ENCODE results near the gene RBL2. TPM values are rescaled to one million over a fixed set of nuclear protein-coding genes. Genes with fewer than 3 reads are reported as not detected.

Gene RBL2
- total and polyA plus RNA-seq, 2 of the 13 experiments (the other 11 are each of a cell fraction or from before 2014, with no cell fraction given): 41.2 to 60.9 TPM

DNA sequence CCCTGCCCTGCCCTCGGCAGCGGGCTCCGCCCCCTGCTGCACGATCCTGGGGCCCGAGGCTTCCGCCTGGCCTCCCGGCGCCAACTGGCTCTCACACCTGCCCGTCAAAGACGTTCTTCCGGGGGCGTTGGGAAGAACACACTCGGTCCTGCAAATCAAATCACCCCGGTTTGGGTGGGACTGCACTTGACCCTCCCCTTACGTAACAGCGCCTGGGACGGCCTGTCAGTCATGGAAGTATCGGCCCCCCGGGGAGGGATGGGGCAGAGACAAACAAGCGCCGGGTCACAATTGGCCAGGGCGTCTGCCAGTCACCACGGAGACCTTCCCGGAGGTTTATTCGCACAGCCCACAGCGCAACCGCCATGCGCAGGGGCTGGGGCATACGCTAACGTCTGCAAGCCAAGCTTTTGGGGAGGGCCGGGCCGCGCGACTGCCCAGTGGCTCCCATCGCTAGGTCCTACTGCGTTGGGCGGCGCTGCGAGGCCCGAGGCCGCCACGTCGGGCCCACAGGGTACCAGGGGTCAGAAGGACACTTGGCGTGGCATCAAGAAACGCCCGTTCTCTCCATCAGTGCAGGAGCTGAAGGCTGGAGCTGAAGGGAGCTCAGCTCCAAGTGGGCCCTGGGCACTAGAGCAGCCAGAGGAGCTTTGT lies 69.1 kb downstream of the RBL2 start (continued):
- TF ChIP-seq, protein P1, sequence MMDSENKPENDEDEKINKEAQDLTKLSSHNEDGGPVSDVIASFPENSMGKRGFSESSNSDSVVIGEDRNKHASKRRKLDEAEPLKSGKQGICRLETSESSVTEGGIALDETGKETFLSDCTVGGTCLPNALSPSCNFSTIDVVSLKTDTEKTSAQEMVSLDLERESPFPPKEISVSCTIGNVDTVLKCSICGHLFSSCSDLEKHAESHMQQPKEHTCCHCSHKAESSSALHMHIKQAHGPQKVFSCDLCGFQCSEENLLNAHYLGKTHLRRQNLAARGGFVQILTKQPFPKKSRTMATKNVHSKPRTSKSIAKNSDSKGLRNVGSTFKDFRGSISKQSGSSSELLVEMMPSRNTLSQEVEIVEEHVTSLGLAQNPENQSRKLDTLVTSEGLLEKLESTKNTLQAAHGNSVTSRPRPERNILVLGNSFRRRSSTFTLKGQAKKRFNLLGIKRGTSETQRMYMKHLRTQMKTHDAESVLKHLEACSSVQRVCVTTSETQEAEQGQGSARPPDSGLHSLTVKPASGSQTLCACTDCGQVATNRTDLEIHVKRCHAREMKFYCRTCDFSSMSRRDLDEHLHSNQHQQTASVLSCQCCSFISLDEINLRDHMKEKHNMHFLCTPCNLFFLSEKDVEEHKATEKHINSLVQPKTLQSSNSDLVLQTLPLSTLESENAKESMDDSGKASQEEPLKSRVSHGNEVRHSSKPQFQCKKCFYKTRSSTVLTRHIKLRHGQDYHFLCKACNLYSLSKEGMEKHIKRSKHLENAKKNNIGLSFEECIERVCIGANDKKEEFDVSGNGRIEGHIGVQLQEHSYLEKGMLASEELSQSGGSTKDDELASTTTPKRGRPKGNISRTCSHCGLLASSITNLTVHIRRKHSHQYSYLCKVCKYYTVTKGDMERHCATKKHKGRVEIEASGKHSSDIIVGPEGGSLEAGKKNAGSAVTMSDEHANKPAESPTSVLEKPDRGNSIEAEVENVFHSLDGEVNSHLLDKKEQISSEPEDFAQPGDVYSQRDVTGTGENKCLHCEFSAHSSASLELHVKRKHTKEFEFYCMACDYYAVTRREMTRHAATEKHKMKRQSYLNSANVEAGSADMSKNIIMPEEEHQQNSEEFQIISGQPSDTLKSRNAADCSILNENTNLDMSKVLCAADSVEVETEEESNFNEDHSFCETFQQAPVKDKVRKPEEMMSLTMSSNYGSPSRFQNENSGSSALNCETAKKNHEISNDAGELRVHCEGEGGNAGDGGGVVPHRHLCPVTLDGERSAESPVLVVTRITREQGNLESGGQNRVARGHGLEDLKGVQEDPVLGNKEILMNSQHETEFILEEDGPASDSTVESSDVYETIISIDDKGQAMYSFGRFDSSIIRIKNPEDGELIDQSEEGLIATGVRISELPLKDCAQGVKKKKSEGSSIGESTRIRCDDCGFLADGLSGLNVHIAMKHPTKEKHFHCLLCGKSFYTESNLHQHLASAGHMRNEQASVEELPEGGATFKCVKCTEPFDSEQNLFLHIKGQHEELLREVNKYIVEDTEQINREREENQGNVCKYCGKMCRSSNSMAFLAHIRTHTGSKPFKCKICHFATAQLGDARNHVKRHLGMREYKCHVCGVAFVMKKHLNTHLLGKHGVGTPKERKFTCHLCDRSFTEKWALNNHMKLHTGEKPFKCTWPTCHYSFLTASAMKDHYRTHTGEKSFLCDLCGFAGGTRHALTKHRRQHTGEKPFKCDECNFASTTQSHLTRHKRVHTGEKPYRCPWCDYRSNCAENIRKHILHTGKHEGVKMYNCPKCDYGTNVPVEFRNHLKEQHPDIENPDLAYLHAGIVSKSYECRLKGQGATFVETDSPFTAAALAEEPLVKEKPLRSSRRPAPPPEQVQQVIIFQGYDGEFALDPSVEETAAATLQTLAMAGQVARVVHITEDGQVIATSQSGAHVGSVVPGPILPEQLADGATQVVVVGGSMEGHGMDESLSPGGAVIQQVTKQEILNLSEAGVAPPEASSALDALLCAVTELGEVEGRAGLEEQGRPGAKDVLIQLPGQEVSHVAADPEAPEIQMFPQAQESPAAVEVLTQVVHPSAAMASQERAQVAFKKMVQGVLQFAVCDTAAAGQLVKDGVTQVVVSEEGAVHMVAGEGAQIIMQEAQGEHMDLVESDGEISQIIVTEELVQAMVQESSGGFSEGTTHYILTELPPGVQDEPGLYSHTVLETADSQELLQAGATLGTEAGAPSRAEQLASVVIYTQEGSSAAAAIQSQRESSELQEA (CRISPR knock-in tag; IDR thresholded peaks at IDR 0.05; ENCODE audit: not compliant biosample characterization): peak; percentile 68
- TF ChIP-seq NPAS2 (CRISPR knock-in tag; IDR thresholded peaks at IDR 0.05; ENCODE audit: borderline replicate concordance) (no peak), KDM5A (IDR thresholded peaks at IDR 0.05; ENCODE audit: borderline replicate concordance, low read length) (peak; percentile 5; the same call in 1 of the 2 replicates), BRCA1 (CRISPR knock-in tag; IDR thresholded peaks at IDR 0.05) (0 out of 2 replicates have a peak, but pooled peaks have one; percentile 62), KMT2B (CRISPR knock-in tag; IDR thresholded peaks at IDR 0.05) (peak; percentile 83), SPEN (CRISPR knock-in tag; IDR thresholded peaks at IDR 0.05; ENCODE audit: low read depth) (peak; percentile 93), SIN3A (IDR thresholded peaks at IDR 0.05; ENCODE audit: borderline replicate concordance, low read depth, low read length) (peak; percentile 62; the same call in 1 of the 2 replicates), ZIK1 (CRISPR knock-in tag; IDR thresholded peaks at IDR 0.05; ENCODE audit: borderline replicate concordance, low read depth) (peak; percentile 88), HNF4A (CRISPR knock-in tag; IDR thresholded peaks at IDR 0.05) (peak; percentile 74), PCBP2 (optimal IDR thresholded peaks at IDR 0.05; ENCODE audit: low read depth, low read length, poor library complexity, severe bottlenecking) (no peak)
- TF ChIP-seq, protein P2, sequence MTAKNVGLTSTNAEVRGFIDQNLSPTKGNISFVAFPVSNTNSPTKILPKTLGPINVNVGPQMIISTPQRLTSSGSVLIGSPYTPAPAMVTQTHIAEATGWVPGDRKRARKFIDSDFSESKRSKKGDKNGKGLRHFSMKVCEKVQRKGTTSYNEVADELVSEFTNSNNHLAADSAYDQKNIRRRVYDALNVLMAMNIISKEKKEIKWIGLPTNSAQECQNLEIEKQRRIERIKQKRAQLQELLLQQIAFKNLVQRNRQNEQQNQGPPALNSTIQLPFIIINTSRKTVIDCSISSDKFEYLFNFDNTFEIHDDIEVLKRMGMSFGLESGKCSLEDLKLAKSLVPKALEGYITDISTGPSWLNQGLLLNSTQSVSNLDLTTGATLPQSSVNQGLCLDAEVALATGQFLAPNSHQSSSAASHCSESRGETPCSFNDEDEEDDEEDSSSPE (CRISPR knock-in tag; IDR thresholded peaks at IDR 0.05): peak; percentile 86
- TF ChIP-seq, protein P3, sequence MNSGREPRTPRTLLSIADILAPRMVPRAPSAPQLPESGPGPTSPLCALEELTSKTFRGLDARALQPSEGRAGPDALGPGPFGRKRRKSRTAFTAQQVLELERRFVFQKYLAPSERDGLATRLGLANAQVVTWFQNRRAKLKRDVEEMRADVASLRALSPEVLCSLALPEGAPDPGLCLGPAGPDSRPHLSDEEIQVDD (CRISPR knock-in tag; IDR thresholded peaks at IDR 0.05; ENCODE audit: borderline replicate concordance): 0 out of 2 replicates have a peak, but pooled peaks have one; percentile 71
- TF ChIP-seq, protein P4, sequence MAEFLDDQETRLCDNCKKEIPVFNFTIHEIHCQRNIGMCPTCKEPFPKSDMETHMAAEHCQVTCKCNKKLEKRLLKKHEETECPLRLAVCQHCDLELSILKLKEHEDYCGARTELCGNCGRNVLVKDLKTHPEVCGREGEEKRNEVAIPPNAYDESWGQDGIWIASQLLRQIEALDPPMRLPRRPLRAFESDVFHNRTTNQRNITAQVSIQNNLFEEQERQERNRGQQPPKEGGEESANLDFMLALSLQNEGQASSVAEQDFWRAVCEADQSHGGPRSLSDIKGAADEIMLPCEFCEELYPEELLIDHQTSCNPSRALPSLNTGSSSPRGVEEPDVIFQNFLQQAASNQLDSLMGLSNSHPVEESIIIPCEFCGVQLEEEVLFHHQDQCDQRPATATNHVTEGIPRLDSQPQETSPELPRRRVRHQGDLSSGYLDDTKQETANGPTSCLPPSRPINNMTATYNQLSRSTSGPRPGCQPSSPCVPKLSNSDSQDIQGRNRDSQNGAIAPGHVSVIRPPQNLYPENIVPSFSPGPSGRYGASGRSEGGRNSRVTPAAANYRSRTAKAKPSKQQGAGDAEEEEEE (CRISPR knock-in tag; IDR thresholded peaks at IDR 0.05; ENCODE audit: borderline replicate concordance): peak; percentile 81; the same call in 1 of the 2 replicates

Data from HepG2 (cell line).